Fibroblast of villous mesenchyme (primary cell): ENCODE measurements around the gene CHST13. TPM values are rescaled to one million over a fixed set of nuclear protein-coding genes. Genes with fewer than 3 reads are reported as not detected.

ENCODE experiments used
- DNase-seq: peaks from one replicate; pipeline ENCODE4 v3.0.0-alpha.2; 2010; ENCODE audit warnings: low read depth
- H3K4me3 ChIP-seq: 2 replicates; pipeline ENCODE4 v1.5.1; 2011; ENCODE audit warnings: low read depth, mild to moderate bottlenecking, low read length
- CTCF ChIP-seq: IDR thresholded peaks from 2 replicates; pipeline ENCODE4 v1.5.1; 2012; ENCODE audit warnings: low read depth, mild to moderate bottlenecking, low read length; ENCODE audit not compliant: insufficient read depth
- total RNA-seq: library from RNA; depleted of rRNA; stranded (reverse); fragments of >200 nt; gene quantifications from 2 replicates; pipeline ENCODE4 v1.2.3, GENCODE V29; 2012

Gene CHST13
- total RNA-seq, 1 donor = not detected

- no peak for TF ChIP-seq CTCF
- no peak overlapping the region for H3K4me3 ChIP-seq
- no peak for DNase-seq
These were observed 15.7 kb downstream of the CHST13 start for GRCh38 chr3:126539558-126540250.

GRCh38 chr3:126540342-126540849 lies 16.4 kb downstream of the CHST13 start:
- peak; percentile 66 for DNase-seq
- TF ChIP-seq CTCF = no peak
- no peak overlapping the region for H3K4me3 ChIP-seq

- H3K4me3 ChIP-seq = no peak overlapping the region
- no peak for TF ChIP-seq CTCF
- no peak for DNase-seq
These were observed 17.1 kb downstream of the CHST13 start for GRCh38 chr3:126540951-126541627.

- H3K4me3 ChIP-seq = no peak overlapping the region
- no peak for DNase-seq
- no peak for TF ChIP-seq CTCF
These were observed 17.8 kb downstream of the CHST13 start for GRCh38 chr3:126541628-126542339.

- TF ChIP-seq CTCF = no peak
- DNase-seq = no peak
- no peak overlapping the region for H3K4me3 ChIP-seq
These were observed 18.6 kb downstream of the CHST13 start for GRCh38 chr3:126542340-126543241.

GRCh38 chr3:126543457-126544061 lies 19.6 kb downstream of the CHST13 start:
- DNase-seq = no peak
- H3K4me3 ChIP-seq = no peak overlapping the region
- TF ChIP-seq CTCF = no peak
